ENCODE measurements around the gene APBB2.

Gene APBB2

DNA sequence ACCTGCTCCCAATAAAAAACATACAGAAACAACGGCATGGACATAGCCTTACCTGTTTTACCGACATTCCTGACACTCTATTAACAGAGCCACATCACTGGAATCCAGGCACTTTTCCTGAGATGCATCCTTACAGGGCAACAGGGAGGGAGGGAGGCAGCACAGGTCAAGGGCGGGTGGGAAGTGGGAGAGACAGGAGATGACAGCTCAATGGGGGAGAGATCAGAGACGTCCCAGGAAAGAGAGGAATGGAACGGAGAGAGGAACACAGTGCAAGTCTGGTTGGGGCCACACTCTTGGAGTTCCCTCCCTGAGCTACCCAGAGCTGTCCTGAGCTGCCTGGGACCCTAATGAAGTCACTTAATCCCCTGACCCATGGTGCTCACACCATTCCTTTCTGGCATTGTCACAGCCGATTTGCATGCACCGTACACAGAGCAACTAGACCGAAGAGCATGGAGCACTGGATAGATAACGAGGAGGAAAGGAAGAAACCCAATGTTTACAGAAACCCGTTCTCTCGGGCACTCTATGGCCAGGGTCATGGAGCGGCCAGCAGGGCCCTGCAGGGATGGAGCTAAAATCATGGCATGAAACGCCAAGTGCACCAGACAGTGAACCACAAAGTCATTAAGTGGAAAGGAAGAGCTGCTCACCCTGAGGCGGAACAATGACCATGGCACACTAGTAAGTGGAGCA lies 371.5 kb downstream of the APBB2 start:
- H3K4me3 ChIP-seq (ENCODE audit: low read depth, low read length): no peak overlapping the region
- no peak for TF ChIP-seq CTCF (IDR thresholded peaks at IDR 0.05; ENCODE audit: low read depth, low read length)
- TF ChIP-seq MYC (IDR thresholded peaks at IDR 0.05; ENCODE audit: low read depth, low read length): no peak
- TF ChIP-seq POLR2A (IDR thresholded peaks at IDR 0.05; ENCODE audit: extremely low read depth, insufficient read length): no peak
- TF ChIP-seq MAX (IDR thresholded peaks at IDR 0.05; ENCODE audit: low read depth, low read length): no peak
- DNase-seq (ENCODE audit: low read depth): no peak

GRCh38 chr4:40842318-40842717 lies 372.0 kb downstream of the APBB2 start:
- TF ChIP-seq MYC (IDR thresholded peaks at IDR 0.05; ENCODE audit: low read depth, low read length) (no peak), MAX (IDR thresholded peaks at IDR 0.05; ENCODE audit: low read depth, low read length) (no peak), POLR2A (IDR thresholded peaks at IDR 0.05; ENCODE audit: extremely low read depth, insufficient read length) (no peak), CTCF (IDR thresholded peaks at IDR 0.05; ENCODE audit: low read depth, low read length) (no peak)
- DNase-seq (ENCODE audit: low read depth): no peak
- H3K4me3 ChIP-seq (ENCODE audit: low read depth, low read length): no peak overlapping the region

DNA sequence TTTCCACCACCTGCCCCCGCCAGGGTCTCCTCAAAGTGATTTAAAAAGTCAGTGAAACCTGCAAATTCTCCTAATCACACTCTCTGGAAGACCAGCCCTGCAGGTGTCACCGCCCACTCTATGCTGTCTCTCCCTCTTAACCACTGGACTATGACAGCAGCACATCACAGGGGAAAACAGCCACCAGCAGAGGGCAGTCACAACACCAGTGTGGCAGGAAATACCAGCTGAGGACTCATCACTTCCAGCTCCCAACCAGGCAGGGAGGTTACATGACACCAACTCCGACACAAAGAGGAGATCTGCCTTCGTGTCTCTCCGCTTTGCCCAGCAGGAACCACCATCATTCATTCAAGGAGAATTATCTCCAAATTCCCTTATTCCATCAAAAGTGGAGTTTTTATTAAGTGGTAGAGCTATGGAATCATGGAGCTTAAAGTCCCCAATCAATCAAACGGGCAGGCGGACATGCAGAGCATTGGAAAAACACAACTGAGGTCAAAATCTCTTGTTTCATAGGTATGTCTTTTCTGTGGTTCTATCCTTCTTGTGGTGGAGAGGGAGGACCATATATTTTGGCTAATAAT lies 373.3 kb downstream of the APBB2 start:
- TF ChIP-seq MYC (IDR thresholded peaks at IDR 0.05; ENCODE audit: low read depth, low read length) (no peak; the same call in 1 of the 2 replicates), CTCF (IDR thresholded peaks at IDR 0.05; ENCODE audit: low read depth, low read length) (peak; percentile 98), MAX (IDR thresholded peaks at IDR 0.05; ENCODE audit: low read depth, low read length) (peak; percentile 51; the same call in 1 of the 2 replicates)
- DNase-seq (ENCODE audit: low read depth): peak; percentile 86
- no peak overlapping the region for H3K4me3 ChIP-seq (ENCODE audit: low read depth, low read length)

- TF ChIP-seq POLR2A (IDR thresholded peaks at IDR 0.05; ENCODE audit: extremely low read depth, insufficient read length) (no peak), CTCF (IDR thresholded peaks at IDR 0.05; ENCODE audit: low read depth, low read length) (no peak), MYC (IDR thresholded peaks at IDR 0.05; ENCODE audit: low read depth, low read length) (no peak; the same call in 1 of the 2 replicates), MAX (IDR thresholded peaks at IDR 0.05; ENCODE audit: low read depth, low read length) (no peak)
- H3K4me3 ChIP-seq (ENCODE audit: low read depth, low read length): no peak overlapping the region
- no peak for DNase-seq (ENCODE audit: low read depth)
These were observed 373.9 kb downstream of the APBB2 start for GRCh38 chr4:40840255-40840984.

DNA sequence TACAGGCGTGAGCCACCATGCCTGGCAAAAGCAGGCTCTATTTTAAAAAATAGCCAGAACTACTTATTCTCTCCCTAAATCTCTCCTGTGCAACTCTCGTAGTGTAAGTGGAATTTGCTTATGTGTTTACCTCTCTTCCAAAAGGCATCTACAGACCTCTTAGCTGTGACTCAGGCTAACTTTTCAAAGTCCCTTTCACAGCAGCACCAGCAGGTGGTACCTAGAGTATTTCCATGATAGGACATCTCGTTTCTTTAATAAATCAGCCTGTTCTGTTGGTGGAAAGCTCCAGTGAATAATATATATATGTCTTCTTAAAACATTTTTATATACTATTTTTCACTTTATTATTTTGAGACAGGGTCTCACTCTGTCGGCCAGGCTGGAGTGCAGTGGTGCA lies 375.6 kb downstream of the APBB2 start:
- no peak for DNase-seq (ENCODE audit: low read depth)
- no peak overlapping the region for H3K4me3 ChIP-seq (ENCODE audit: low read depth, low read length)
- no peak for TF ChIP-seq MYC (IDR thresholded peaks at IDR 0.05; ENCODE audit: low read depth, low read length)
- TF ChIP-seq MAX (IDR thresholded peaks at IDR 0.05; ENCODE audit: low read depth, low read length): no peak
- TF ChIP-seq POLR2A (IDR thresholded peaks at IDR 0.05; ENCODE audit: extremely low read depth, insufficient read length): no peak
- no peak for TF ChIP-seq CTCF (IDR thresholded peaks at IDR 0.05; ENCODE audit: low read depth, low read length)

Measured in NB4 (cell line).